DLD1 (cell line): Measurements from ENCODE around the gene GNG8.

Source experiments
- in situ Hi-C: cut with HindIII; loops from 2 replicates; pipeline ENCODE4 v1.10.0; 2017; ENCODE audit warnings: low sequenced_read_pairs

Gene GNG8

GRCh38 chr19:46603752-46604231, 32.2 kb downstream of the GNG8 start:
- in situ Hi-C loops: no loop called here

GRCh38 chr19:46603195-46603637, 32.8 kb downstream of the GNG8 start:
- in situ Hi-C loops: no loop called here

GRCh38 chr19:46602392-46603194, 33.4 kb downstream of the GNG8 start:
- in situ Hi-C loops: no loop called here

- in situ Hi-C loops: no loop called here
Observed at GRCh38 chr19:46601318-46602224, 34.4 kb downstream of the GNG8 start, which contains the start of gene CALM3. CALM3 (plus strand) TSS chr19:46601330; CDS start chr19:46601435, 105 bp downstream.

GRCh38 chr19:46600384-46601317, 35.4 kb downstream of the GNG8 start:
- in situ Hi-C loops: no loop called here

- in situ Hi-C loops: no loop called here
Observed at GRCh38 chr19:46599716-46600373, 36.2 kb downstream of the GNG8 start.

- in situ Hi-C loops: no loop called here
Observed at GRCh38 chr19:46598372-46598917, 37.6 kb downstream of the GNG8 start.

- in situ Hi-C loops: no loop called here
Observed at GRCh38 chr19:46596008-46596407, 40.0 kb downstream of the GNG8 start.

GRCh38 chr19:46591870-46592269, 44.1 kb downstream of the GNG8 start:
- in situ Hi-C loops: no loop called here

GRCh38 chr19:46591254-46591653, 44.7 kb downstream of the GNG8 start:
- in situ Hi-C loops: no loop called here

GRCh38 chr19:46587861-46588260, 48.1 kb downstream of the GNG8 start:
- in situ Hi-C loops: no loop called here

- in situ Hi-C loops: no loop called here
Observed at GRCh38 chr19:46586294-46586693, 49.7 kb downstream of the GNG8 start.

GRCh38 chr19:46585539-46585938, 50.5 kb downstream of the GNG8 start:
- in situ Hi-C loops: no loop called here
